H1 (cell line): Measurements from ENCODE around the gene HBD. TPM values are rescaled to one million over a fixed set of nuclear protein-coding genes. Genes with fewer than 3 reads are reported as not detected.

Source experiments
- ATF3 ChIP-seq: IDR thresholded peaks from 2 replicates; pipeline ENCODE4 v1.6.1; 2011; ENCODE audit warnings: low read depth, mild to moderate bottlenecking, low read length; ENCODE audit not compliant: insufficient read depth
- POLR2A ChIP-seq, 2 experiments: IDR thresholded peaks; 1 replicate in 1 of 2; 2 replicates in 1 of 2; pipeline ENCODE4 v1.6.1; 2011; ENCODE audit warnings: low read depth in 2 of 2, low read length in 2 of 2, mild to moderate bottlenecking in 2 of 2; ENCODE audit errors: control extremely low read depth in 1 of 2
- polyA plus RNA-seq, 7 experiments: library from polyadenylated mRNA; depleted of rRNA in 3 of 7; stranded (reverse) in 5 of 7; unstranded in 2 of 7; fragments of >200 nt in 5 of 7; fragments of 200-250 nt in 2 of 7; gene quantifications; 1 replicate in 5 of 7; 2 replicates in 1 of 7; 4 replicates in 1 of 7; pipeline versions ENCODE4 v1.2.1 to v1.2.3, GENCODE V29; 2011 to 2013; ENCODE audit warnings: missing spikeins in 2 of 7, mixed read lengths in 2 of 7
- total RNA-seq: library from RNA; stranded (reverse); fragmentation: NEBNext Ultra II Directional; extraction: Animal tissue kit (Norgen Biotek cat#: 25700); gene quantifications from 2 replicates; pipeline ENCODE4 v1.2.1, GENCODE V29; 2021

HBD gene
- total and polyA plus RNA-seq, 2 of the 8 experiments (the other 6 are each of a cell fraction or from before 2014, with no cell fraction given), result not detected

- TF ChIP-seq ATF3, result no peak
- TF ChIP-seq POLR2A (IDR thresholded peaks at IDR 0.05; ENCODE audit: control extremely low read depth in 1 of 2, low read depth in 2 of 2, low read length in 2 of 2), result no peak
- TF ChIP-seq, all 59 proteins: peak for 0
Observed at GRCh38 chr11:5223686-5224085, 10.6 kb downstream of the HBD start (continued).
